CD4-positive, alpha-beta memory T cell (primary cell): ENCODE results near the gene PRAC1. TPM values are rescaled to one million over a fixed set of nuclear protein-coding genes. Genes with fewer than 3 reads are reported as not detected.

Experiments
- CTCF ChIA-PET: fragments of 350-600 bp; sonication (Branson Sonifier 250); formaldehyde crosslinking; loops from one replicate; lab custom pipeline; 2021; ENCODE audit warnings: inconsistent platforms; ENCODE audit not compliant: partially characterized antibody; lab: Charles Lee
- POLR2A ChIA-PET: fragments of 350-600 bp; sonication (Branson Sonifier 250); formaldehyde crosslinking; loops from one replicate; lab custom pipeline; 2021; ENCODE audit not compliant: partially characterized antibody; lab: Charles Lee
- DNase-seq, 5 donors: peaks; one replicate each; pipeline versions ENCODE4 v3.0.0 to v3.0.0-alpha.2; 2020 to 2022; ENCODE audit warnings: mixed read lengths in 1 of 5
- H3K27ac ChIP-seq: one replicate; pipeline ENCODE4 v1.7.0; 2013; ENCODE audit warnings: low read depth, low read length
- H3K27me3 ChIP-seq: 2 replicates; pipeline ENCODE4 v1.7.0; 2013; ENCODE audit warnings: mild to moderate bottlenecking, low read length, moderate library complexity; ENCODE audit not compliant: insufficient read depth
- H3K36me3 ChIP-seq: 2 replicates; pipeline ENCODE4 v1.7.0; 2013; ENCODE audit warnings: mild to moderate bottlenecking, low read length, moderate library complexity; ENCODE audit not compliant: insufficient read depth
- H3K4me1 ChIP-seq: 2 replicates; pipeline ENCODE4 v1.7.0; 2013; ENCODE audit warnings: mild to moderate bottlenecking, low read length, moderate library complexity; ENCODE audit not compliant: insufficient read depth
- H3K4me3 ChIP-seq, 2 donors: one replicate each; pipeline ENCODE4 v1.7.0; 2013; ENCODE audit warnings: low read length in 2 of 2, mild to moderate bottlenecking in 1 of 2
- H3K9me3 ChIP-seq, 2 donors: one replicate each; pipeline ENCODE4 v1.7.0; 2013; ENCODE audit warnings: low read length in 2 of 2, control low read depth in 1 of 2; ENCODE audit not compliant: control insufficient read depth in 1 of 2
- H3K27ac Mint-ChIP-seq, 7 donors: one replicate each; pipeline ENCODE4 v1.8.0; 2020 to 2021; ENCODE audit warnings: mixed read lengths in 7 of 7, mild to moderate bottlenecking in 6 of 7, inconsistent platforms in 3 of 7, moderate library complexity in 3 of 7
- H3K27me3 Mint-ChIP-seq, 2 donors: one replicate each; pipeline ENCODE4 v1.8.0; 2020 to 2021; ENCODE audit warnings: mixed read lengths in 2 of 2
- H3K36me3 Mint-ChIP-seq, 2 donors: one replicate each; pipeline ENCODE4 v1.8.0; 2020 to 2021; ENCODE audit warnings: mixed read lengths in 2 of 2, inconsistent platforms in 1 of 2, mild to moderate bottlenecking in 1 of 2
- H3K4me1 Mint-ChIP-seq, 4 donors: one replicate each; pipeline ENCODE4 v1.8.0; 2020 to 2021; ENCODE audit warnings: mixed read lengths in 4 of 4, mild to moderate bottlenecking in 1 of 4
- H3K4me3 Mint-ChIP-seq, 8 donors: one replicate each; pipeline ENCODE4 v1.8.0; 2020 to 2021; ENCODE audit warnings: mixed read lengths in 8 of 8, mild to moderate bottlenecking in 7 of 8, moderate library complexity in 6 of 8, inconsistent platforms in 3 of 8
- H3K9me3 Mint-ChIP-seq, 8 donors: one replicate each; pipeline ENCODE4 v1.8.0; 2020 to 2021; ENCODE audit warnings: mixed read lengths in 8 of 8, mild to moderate bottlenecking in 5 of 8, inconsistent platforms in 3 of 8, moderate library complexity in 1 of 8
- intact Hi-C: fragments of 100-400 bp; cut with micrococcal nuclease; formaldehyde crosslinking; loops from one replicate; pipeline ENCODE4 v1.15.1; 2023
- polyA plus RNA-seq, 2 donors: library from polyadenylated mRNA; unstranded; fragments of 300-500 nt; fragmentation: Illumina TruSeq; gene quantifications; one replicate each; pipeline ENCODE4 v1.2.3, GENCODE V29; 2021
- total RNA-seq, 2 experiments: library from RNA; stranded (reverse); gene quantifications; one replicate each; pipeline ENCODE4 v1.2.3, GENCODE V29; 2021

Gene PRAC1
- total and polyA plus RNA-seq, 4 experiments from 2014 or later: not detected

- ChIA-PET CTCF (interaction anchor here (1.1 to 1.4 kb wide), 2 partner anchors 11 to 144 kb away, joined by 3 to 4 read pairs; no protein-coding TSS in a partner anchor), POLR2A (interaction anchor here (1.2 kb wide), 1 partner anchor 10 kb away, joined by 5 read pairs; no protein-coding TSS in a partner anchor)
- intact Hi-C loops: loop anchor here (2.0 kb wide), 1 partner anchor 16 kb away; no protein-coding TSS in a partner anchor
- peaks cover 68 to 84% of the 10 kb centered on the region in 2 donors for H3K27me3 Mint-ChIP-seq
- Histone ChIP-seq H3K4me1 (peaks cover 19% of the 10 kb centered on the region), H3K27ac (no peak overlapping the region), H3K4me3 (no peak overlapping the region), H3K36me3 (no peaks in the 10 kb centered on the region), H3K9me3 (no peaks in the 10 kb centered on the region), H3K27me3 (peaks cover 72% of the 10 kb centered on the region)
- H3K4me3 Mint-ChIP-seq: no peak overlapping the region
- peaks cover 10 to 39% (median 21%) of the 10 kb centered on the region in 4 donors for H3K4me1 Mint-ChIP-seq
- H3K36me3 Mint-ChIP-seq: no peaks in the 10 kb centered on the region
- H3K27ac Mint-ChIP-seq: no peak overlapping the region
- DNase-seq: no peak
- peaks cover 0 to 7% (median 0%) of the 10 kb centered on the region in 8 donors for H3K9me3 Mint-ChIP-seq
These were observed 12.7 kb upstream of the PRAC1 start for GRCh38 chr17:48735062-48735351.

GRCh38 chr17:48734333-48735061 is 12.2 kb upstream of the PRAC1 start:
- Histone ChIP-seq H3K27me3 (peaks cover 74% of the 10 kb centered on the region), H3K36me3 (no peaks in the 10 kb centered on the region), H3K4me3 (no peak overlapping the region), H3K9me3 (no peaks in the 10 kb centered on the region), H3K27ac (no peak overlapping the region), H3K4me1 (peaks cover 19% of the 10 kb centered on the region)
- CTCF ChIA-PET: interaction anchor here (1.1 to 1.4 kb wide), 2 partner anchors 11 to 144 kb away, joined by 3 to 4 read pairs; no protein-coding TSS in a partner anchor
- POLR2A ChIA-PET: interaction anchor here (1.2 kb wide), 1 partner anchor 11 kb away, joined by 5 read pairs; no protein-coding TSS in a partner anchor
- Mint-ChIP-seq H3K27ac (no peak overlapping the region), H3K9me3 (peaks cover 0 to 7% (median 0%) of the 10 kb centered on the region in 8 donors), H3K4me3 (peak overlapping the region in 2 of 8 donors; percentile 10 to 20), H3K27me3 (peaks cover 70 to 87% of the 10 kb centered on the region in 2 donors), H3K36me3 (no peaks in the 10 kb centered on the region), H3K4me1 (peaks cover 11 to 42% (median 21%) of the 10 kb centered on the region in 4 donors)
- no peak for DNase-seq
- intact Hi-C loops: loop anchor here (2.0 kb wide), 1 partner anchor 16 kb away; no protein-coding TSS in a partner anchor

GRCh38 chr17:48733632-48734328 is 11.5 kb upstream of the PRAC1 start:
- Histone ChIP-seq H3K4me1 (peaks cover 16% of the 10 kb centered on the region), H3K4me3 (no peak overlapping the region), H3K27ac (no peak overlapping the region), H3K9me3 (no peaks in the 10 kb centered on the region), H3K36me3 (no peaks in the 10 kb centered on the region), H3K27me3 (peaks cover 74% of the 10 kb centered on the region)
- no peaks in the 10 kb centered on the region for H3K36me3 Mint-ChIP-seq
- ChIA-PET POLR2A (interaction anchor here (1.0 kb wide), 1 partner anchor 10 kb away, joined by 3 read pairs; no protein-coding TSS in a partner anchor), CTCF (interaction anchor here (1.1 to 1.4 kb wide), 2 partner anchors 10 to 145 kb away, joined by 3 to 4 read pairs; no protein-coding TSS in a partner anchor)
- peak overlapping the region in 7 of 8 donors; percentile 50 to 85 (median 67) for H3K4me3 Mint-ChIP-seq
- intact Hi-C loops: loop anchor here (2.0 kb wide), 1 partner anchor 17 kb away; no protein-coding TSS in a partner anchor
- H3K27me3 Mint-ChIP-seq: peaks cover 69 to 85% of the 10 kb centered on the region in 2 donors
- DNase-seq: no peak
- peak overlapping the region in 1 of 7 donors; percentile 64 for H3K27ac Mint-ChIP-seq
- H3K4me1 Mint-ChIP-seq: peaks cover 8 to 41% (median 18%) of the 10 kb centered on the region in 4 donors
- H3K9me3 Mint-ChIP-seq: peaks cover 0 to 6% (median 0%) of the 10 kb centered on the region in 8 donors

- no peak for DNase-seq
- Mint-ChIP-seq H3K4me3 (peak overlapping the region in 7 of 8 donors; percentile 50 to 85 (median 67)), H3K4me1 (peaks cover 11 to 47% (median 20%) of the 10 kb centered on the region in 4 donors), H3K9me3 (peaks cover 0 to 6% (median 0%) of the 10 kb centered on the region in 8 donors), H3K36me3 (no peaks in the 10 kb centered on the region), H3K27me3 (peaks cover 69 to 84% of the 10 kb centered on the region in 2 donors), H3K27ac (peak overlapping the region in 1 of 7 donors; percentile 64)
- peaks cover 21% of the 10 kb centered on the region for H3K4me1 ChIP-seq
- CTCF ChIA-PET: interaction anchor here (1.0 to 1.2 kb wide), 2 partner anchors 9 to 140 kb away, joined by 4 to 5 read pairs; partner anchors contain the start of gene PRAC2
- intact Hi-C loops: no loop called here
- no peaks in the 10 kb centered on the region for H3K9me3 ChIP-seq
- no peak overlapping the region for H3K4me3 ChIP-seq
- no peaks in the 10 kb centered on the region for H3K36me3 ChIP-seq
- peaks cover 76% of the 10 kb centered on the region for H3K27me3 ChIP-seq
- no peak overlapping the region for H3K27ac ChIP-seq
- POLR2A ChIA-PET: interaction anchor here (1.0 to 1.2 kb wide), 2 partner anchors 9 to 10 kb away, joined by 3 read pairs; no protein-coding TSS in a partner anchor
These were observed 10.6 kb upstream of the PRAC1 start for GRCh38 chr17:48732688-48733629.

DNA sequence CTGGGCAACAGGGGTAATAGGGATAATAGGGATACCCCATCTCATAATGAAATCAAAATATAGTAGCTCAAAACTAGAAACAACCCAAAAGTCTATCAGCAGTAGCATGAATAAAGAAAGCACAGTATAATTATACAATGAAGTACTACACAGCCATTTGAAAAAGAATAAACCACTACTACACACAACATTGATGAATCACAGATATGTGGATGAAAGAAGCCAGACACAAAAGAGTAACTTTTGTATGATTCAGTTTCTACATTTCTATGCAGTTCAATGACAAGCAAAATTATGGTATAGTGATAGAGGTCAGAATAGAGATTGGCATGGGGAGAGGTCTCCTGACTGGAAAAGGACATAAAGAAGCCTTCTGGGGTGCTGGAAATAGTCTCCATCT is 9.0 kb upstream of the PRAC1 start:
- H3K27ac Mint-ChIP-seq: no peak overlapping the region
- H3K4me1 Mint-ChIP-seq: peaks cover 13 to 59% (median 23%) of the 10 kb centered on the region in 4 donors
- no peaks in the 10 kb centered on the region for H3K36me3 Mint-ChIP-seq
- no peak for DNase-seq
- Histone ChIP-seq H3K36me3 (no peaks in the 10 kb centered on the region), H3K4me1 (peaks cover 23% of the 10 kb centered on the region), H3K27me3 (peaks cover 82% of the 10 kb centered on the region), H3K9me3 (no peaks in the 10 kb centered on the region), H3K4me3 (no peak overlapping the region), H3K27ac (no peak overlapping the region)
- intact Hi-C loops: no loop called here
- peaks cover 0 to 9% (median 0%) of the 10 kb centered on the region in 8 donors for H3K9me3 Mint-ChIP-seq
- CTCF ChIA-PET: interaction anchor here (1.0 to 1.2 kb wide), 2 partner anchors 138 to 302 kb away, joined by 3 to 5 read pairs; no protein-coding TSS in a partner anchor
- no peak overlapping the region for H3K4me3 Mint-ChIP-seq
- POLR2A ChIA-PET: no interaction called here
- H3K27me3 Mint-ChIP-seq: peaks cover 69 to 87% of the 10 kb centered on the region in 2 donors

DNA sequence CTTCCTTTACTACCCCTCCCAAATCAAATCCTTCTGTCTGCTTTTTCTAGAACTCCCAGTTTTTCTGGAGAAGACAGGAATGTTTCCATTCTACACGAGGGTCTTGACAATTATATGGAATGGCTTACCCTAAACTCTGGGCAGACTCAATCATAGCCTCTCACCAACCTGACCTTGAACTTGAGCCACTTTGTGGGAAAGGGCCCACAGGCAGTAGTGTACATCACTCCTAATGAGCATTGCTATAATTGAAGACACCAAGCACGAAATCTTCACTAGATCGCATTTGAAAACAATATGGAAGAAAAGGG is 7.9 kb upstream of the PRAC1 start:
- H3K4me1 ChIP-seq: peaks cover 25% of the 10 kb centered on the region
- no peaks in the 10 kb centered on the region for H3K36me3 ChIP-seq
- Mint-ChIP-seq H3K36me3 (no peaks in the 10 kb centered on the region), H3K4me1 (peaks cover 14 to 70% (median 24%) of the 10 kb centered on the region in 4 donors), H3K27me3 (peaks cover 66 to 87% of the 10 kb centered on the region in 2 donors), H3K4me3 (peak overlapping the region in 2 of 8 donors; percentile 39), H3K9me3 (peaks cover 0 to 15% (median 0%) of the 10 kb centered on the region in 8 donors), H3K27ac (peak overlapping the region in 1 of 7 donors; percentile 52)
- DNase-seq: no peak
- H3K4me3 ChIP-seq: no peak overlapping the region
- CTCF ChIA-PET: no interaction called here
- H3K27ac ChIP-seq: no peak overlapping the region
- POLR2A ChIA-PET: no interaction called here
- H3K27me3 ChIP-seq: peaks cover 89% of the 10 kb centered on the region
- intact Hi-C loops: no loop called here
- H3K9me3 ChIP-seq: no peaks in the 10 kb centered on the region
